ENCODE results near the gene CUX1.

DNA sequence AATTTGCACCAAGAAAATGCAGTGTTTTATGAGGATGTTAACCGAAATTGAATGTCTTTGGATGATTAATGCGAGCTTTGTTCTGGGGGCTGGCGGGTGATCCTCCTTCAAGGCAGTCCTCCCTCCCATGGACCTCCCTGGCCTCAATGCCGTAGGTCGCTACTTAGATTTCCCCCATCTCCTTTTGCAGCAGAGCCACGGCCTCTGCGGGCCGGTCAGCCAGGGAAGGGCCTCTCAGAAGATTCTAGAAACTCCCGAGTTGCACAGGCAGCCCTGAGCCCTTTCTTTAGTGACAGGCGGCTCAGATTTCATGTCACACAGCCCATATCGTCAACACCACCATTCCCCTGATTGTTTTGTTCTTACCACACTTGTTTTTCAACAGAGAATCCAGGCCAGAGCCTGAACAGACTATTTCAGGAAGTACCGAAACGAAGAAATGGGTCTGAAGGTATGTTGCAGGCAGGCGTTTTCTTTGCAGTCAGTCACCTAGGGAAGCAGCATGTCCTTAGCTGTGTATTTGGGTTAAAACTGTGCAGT lies 381.1 kb downstream of the CUX1 start:
- TF ChIP-seq GATA2 (IDR thresholded peaks at IDR 0.05; ENCODE audit: low read depth, low read length) (no peak), GATA3 (IDR thresholded peaks at IDR 0.05; ENCODE audit: low read depth, low read length) (no peak)

Data from SH-SY5Y (cell line).